LNCAP (cell line): Measurements from ENCODE around the gene WDR87.
A peak's percentile ranks its signal among the peaks of the same experiment; 100 is the strongest.

ENCODE experiments used
- TF ChIP-seq, protein P1 (sequence below): fragments of 450-650 bp; IDR thresholded peaks from 2 replicates; pipeline ENCODE4 v1.5.1; 2017; ENCODE audit warnings: mild to moderate bottlenecking

WDR87 gene

DNA sequence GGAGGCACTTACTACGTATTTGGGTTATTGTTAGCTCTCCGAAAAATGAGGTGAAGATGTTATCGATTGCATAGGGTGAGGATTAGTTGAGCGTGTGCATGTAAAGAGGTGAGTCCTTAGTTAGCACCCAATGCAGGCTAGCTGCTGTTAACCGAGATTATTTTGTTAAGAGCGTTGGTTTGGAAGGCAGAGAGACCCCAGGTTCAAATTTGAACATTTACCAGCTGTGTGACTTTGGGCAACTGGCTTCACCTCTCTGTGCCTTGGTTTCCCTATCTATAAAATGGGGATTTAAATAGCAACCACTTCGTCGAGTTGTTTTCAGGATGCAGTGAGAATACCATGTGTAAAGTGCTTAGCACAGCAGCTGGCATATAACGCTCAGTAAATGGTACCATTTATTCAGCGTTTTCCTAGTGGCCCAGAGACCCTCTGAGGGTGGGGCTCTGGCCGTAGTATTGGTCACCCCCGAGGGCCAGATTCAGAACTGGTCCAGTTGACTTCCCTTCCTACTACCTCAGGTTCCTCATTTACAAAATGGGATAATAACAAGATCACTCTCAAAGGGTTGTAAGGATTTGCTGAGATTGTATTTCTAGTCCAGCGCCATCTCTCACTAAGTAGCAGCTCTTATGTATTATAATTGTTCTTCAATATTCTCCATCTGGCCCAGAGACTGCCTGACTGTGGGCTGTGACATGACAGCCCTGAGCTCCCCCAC, 1.5 kb upstream of the WDR87 start:
- TF ChIP-seq, protein P1, sequence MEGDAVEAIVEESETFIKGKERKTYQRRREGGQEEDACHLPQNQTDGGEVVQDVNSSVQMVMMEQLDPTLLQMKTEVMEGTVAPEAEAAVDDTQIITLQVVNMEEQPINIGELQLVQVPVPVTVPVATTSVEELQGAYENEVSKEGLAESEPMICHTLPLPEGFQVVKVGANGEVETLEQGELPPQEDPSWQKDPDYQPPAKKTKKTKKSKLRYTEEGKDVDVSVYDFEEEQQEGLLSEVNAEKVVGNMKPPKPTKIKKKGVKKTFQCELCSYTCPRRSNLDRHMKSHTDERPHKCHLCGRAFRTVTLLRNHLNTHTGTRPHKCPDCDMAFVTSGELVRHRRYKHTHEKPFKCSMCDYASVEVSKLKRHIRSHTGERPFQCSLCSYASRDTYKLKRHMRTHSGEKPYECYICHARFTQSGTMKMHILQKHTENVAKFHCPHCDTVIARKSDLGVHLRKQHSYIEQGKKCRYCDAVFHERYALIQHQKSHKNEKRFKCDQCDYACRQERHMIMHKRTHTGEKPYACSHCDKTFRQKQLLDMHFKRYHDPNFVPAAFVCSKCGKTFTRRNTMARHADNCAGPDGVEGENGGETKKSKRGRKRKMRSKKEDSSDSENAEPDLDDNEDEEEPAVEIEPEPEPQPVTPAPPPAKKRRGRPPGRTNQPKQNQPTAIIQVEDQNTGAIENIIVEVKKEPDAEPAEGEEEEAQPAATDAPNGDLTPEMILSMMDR, result no peak

DNA sequence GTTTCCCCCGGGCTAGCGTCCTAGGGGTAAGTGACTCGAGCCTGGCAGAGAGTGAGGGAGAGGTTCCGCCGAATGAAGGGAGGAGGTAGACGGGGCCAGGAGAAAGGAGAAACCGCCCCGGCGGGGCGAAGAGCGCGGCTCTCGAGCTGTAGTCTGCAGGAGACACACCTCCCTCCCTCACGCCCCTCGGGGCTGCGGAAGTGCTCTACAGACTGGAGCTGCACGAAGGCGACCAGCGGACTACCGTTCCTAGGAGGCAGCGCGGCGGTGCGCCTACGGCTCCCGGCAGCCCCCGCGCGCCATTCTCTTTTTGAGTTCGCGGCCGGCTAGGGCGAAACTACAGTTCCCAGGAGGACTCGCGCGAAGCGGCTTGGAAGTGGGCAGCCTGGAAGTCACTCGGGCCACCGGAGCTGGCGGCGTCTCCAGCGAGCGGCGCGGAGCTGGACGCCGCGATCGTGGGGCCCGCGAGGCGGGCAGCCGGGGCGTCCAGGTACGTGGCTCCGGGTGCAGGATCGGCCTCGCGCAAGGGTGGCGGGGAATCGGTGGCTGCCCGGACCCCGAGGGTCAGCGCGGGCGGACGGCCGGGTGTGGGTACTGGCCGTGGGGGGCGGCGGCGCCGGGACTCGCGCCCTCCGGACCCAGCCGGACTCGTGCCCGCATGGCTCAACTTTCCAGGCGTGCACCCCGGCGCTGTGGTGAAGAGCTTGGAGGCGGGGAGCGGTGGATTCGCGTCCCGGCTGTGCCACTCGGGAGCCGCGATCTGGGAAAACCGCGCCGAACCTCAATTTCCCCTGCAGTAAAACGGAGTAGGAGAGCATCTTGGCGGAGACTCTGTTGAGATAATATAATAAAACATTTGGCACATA, 708 bp upstream of the WDR87 start, which contains the start of gene SIPA1L3:
Gene SIPA1L3 (plus strand): TSS at position 340 of the 866 bp plus-strand sequence. CDS start 174,358 bp downstream, outside the sequence.
- TF ChIP-seq, protein P1, result no peak

DNA sequence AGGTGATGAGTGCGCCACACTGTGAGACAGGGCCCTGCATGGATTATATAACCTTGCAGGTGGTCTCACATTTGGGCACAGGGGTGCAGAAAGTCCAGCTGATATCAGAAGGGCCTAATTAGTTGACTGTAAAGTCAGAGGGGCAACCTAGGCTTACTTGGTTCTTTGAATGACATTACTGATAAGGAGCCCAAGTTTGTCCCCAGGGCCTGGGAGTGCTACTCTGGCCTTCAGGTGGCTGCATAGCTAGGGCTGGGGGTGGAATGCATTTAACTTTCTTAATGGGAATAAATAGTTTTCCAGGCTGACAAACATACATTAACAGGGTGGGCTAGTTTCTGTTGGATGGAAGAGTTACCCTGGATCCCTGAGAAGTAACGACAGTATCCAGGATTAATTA, 3.3 kb downstream of the WDR87 start:
- TF ChIP-seq, protein P1, result no peak

- TF ChIP-seq, protein P1, result peak; percentile 82
Measured at GRCh38 chr19:37902668-37903067, 3.7 kb downstream of the WDR87 start.

DNA sequence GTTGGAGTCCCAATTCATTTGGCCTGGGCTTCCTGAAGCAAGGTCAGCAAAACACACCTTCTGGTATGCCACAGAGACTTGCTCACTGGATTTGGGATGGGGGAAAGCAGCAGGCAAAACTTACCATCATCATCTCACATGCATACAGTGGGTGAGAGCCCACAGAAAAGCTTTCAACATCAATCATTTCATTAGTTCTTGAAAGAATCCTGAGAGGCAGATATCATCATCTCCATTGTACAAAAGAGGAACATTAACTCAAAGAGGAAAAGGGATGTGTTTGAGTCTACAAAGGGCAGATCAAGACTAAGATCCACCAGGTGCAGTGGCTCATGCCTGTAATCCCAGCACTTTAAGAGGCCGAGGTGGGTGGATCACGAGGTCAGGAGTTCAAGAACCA, 6.4 kb downstream of the WDR87 start:
- TF ChIP-seq, protein P1, result no peak

DNA sequence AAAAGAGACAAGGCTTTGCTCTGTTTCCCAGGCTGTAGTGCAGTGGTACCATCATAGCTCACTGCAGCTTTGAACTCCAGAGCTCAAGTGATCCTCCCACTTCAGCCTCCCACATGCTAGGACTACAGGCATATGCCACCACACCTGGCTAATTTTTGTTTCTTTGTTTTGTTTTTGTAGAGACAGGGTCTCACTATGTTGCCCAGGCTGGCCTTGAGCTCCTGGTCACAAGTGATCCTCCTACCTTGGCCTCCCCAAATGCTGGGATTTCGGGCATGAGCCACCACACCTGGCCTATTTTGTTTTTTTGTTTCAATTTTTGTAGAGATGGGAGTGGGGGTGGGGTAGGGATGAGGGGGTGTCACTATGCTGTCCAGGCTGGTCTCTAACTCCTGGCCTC, 6.9 kb downstream of the WDR87 start:
- TF ChIP-seq, protein P1, result no peak

- TF ChIP-seq, protein P1, result no peak
Measured at GRCh38 chr19:37896180-37896579, 10.2 kb downstream of the WDR87 start.
